ENCODE results near the gene SGCD.
A peak's percentile ranks its signal among the peaks of the same experiment; 100 is the strongest.

The SGCD gene

DNA sequence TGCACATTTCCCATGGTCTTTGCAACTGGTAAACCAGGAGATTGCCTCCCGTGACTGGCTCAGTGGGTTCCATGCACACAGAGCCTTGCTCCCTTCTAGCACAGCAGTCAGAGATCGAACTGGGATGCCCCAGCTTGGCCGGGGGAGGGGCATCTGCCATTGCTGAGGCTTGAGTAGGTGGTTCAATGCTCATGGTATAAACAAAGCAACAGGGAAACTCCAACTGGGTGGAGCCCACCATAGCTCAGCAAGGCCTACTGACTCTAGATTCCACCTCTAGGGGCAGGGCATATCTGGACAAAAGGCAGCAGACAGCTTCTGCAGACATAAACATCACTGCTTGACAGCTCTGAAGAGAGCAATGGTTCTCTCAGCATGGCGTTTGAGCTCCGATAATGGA, 456.1 kb downstream of the SGCD start:
- no peaks in the 10 kb centered on the region for H3K36me3 ChIP-seq
- H3K9me3 ChIP-seq (ENCODE audit: severe bottlenecking), result no peaks in the 10 kb centered on the region
- H3K27me3 ChIP-seq (ENCODE audit: insufficient read depth, low read depth, severe bottlenecking), result no peaks in the 10 kb centered on the region
- no peak overlapping the region for H3K27ac ChIP-seq
- no peak for DNase-seq
- TF ChIP-seq, protein P1, sequence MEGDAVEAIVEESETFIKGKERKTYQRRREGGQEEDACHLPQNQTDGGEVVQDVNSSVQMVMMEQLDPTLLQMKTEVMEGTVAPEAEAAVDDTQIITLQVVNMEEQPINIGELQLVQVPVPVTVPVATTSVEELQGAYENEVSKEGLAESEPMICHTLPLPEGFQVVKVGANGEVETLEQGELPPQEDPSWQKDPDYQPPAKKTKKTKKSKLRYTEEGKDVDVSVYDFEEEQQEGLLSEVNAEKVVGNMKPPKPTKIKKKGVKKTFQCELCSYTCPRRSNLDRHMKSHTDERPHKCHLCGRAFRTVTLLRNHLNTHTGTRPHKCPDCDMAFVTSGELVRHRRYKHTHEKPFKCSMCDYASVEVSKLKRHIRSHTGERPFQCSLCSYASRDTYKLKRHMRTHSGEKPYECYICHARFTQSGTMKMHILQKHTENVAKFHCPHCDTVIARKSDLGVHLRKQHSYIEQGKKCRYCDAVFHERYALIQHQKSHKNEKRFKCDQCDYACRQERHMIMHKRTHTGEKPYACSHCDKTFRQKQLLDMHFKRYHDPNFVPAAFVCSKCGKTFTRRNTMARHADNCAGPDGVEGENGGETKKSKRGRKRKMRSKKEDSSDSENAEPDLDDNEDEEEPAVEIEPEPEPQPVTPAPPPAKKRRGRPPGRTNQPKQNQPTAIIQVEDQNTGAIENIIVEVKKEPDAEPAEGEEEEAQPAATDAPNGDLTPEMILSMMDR (IDR thresholded peaks at IDR 0.05; ENCODE audit: low read depth, low read length), result no peak
- H3K4me3 ChIP-seq (ENCODE audit: low read depth, low read length), result no peak overlapping the region

DNA sequence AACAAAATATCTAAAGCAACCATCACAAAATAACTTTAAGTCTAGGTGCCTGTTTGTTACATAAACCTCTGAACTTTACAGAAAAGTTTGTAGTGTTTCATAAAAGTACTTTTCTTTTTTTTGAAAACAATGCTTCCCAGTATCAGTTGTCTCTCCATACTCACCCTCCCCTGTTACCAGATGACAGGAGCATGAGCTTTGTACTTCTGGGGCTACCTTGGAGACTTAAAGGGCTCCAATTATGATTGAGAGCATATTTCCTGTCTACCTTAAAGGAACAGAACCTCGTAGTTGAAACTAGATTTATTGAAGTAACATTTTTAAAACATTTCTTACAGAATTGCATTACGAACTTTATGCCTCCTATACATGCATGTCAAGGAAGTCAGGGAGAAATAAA, 467.7 kb downstream of the SGCD start:
- H3K4me3 ChIP-seq (ENCODE audit: low read depth, low read length), result no peak overlapping the region
- TF ChIP-seq, protein P1 (IDR thresholded peaks at IDR 0.05; ENCODE audit: low read depth, low read length), result no peak
- H3K27me3 ChIP-seq (ENCODE audit: insufficient read depth, low read depth, severe bottlenecking), result no peaks in the 10 kb centered on the region
- no peaks in the 10 kb centered on the region for H3K36me3 ChIP-seq
- no peaks in the 10 kb centered on the region for H3K9me3 ChIP-seq (ENCODE audit: severe bottlenecking)
- no peak for DNase-seq
- no peak overlapping the region for H3K27ac ChIP-seq

DNA sequence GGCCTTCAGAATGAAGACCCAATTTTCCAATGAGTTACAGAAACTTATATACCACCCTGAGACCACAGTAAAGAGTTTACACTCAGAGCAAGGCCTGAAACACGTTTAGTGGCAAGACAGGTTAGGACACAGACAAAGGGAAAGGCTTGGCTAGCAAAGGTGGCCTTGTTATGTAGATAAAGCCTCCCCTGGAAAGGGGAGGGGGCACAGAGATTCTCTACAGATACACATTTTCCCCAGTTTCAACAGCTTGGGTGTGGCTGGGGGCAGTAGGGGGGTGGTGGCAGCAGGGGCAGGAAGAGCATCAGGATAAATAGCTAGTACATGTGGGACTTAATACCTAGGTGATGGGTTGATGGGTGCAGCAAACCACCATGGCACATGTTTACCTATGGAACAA, 471.2 kb downstream of the SGCD start:
- H3K4me3 ChIP-seq (ENCODE audit: low read depth, low read length), result no peak overlapping the region
- TF ChIP-seq, protein P1 (IDR thresholded peaks at IDR 0.05; ENCODE audit: low read depth, low read length), result no peak
- H3K36me3 ChIP-seq, result no peaks in the 10 kb centered on the region
- no peak for DNase-seq
- no peak overlapping the region for H3K27ac ChIP-seq
- no peaks in the 10 kb centered on the region for H3K27me3 ChIP-seq (ENCODE audit: insufficient read depth, low read depth, severe bottlenecking)
- no peaks in the 10 kb centered on the region for H3K9me3 ChIP-seq (ENCODE audit: severe bottlenecking)

DNA sequence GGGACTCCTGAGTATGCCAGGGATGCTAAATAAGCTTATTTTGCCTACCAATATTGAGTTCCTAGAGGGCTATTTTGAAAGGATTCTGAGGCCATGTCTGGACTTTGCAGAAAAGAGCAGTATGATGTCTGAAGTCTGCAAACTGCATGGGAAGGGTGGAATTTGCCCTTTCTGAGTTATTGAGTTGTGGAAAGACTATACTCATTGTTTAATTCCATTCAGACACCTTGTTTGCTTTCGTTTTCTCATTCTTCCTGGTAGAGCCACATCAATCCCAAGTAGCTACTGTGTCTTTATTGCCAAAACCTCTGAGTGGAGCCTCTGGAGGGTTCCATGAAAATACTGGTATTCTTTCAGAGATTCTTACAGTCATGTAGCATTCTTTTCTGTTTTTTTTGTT, 472.2 kb downstream of the SGCD start:
- H3K9me3 ChIP-seq (ENCODE audit: severe bottlenecking), result no peaks in the 10 kb centered on the region
- no peaks in the 10 kb centered on the region for H3K27me3 ChIP-seq (ENCODE audit: insufficient read depth, low read depth, severe bottlenecking)
- DNase-seq, result no peak
- H3K4me3 ChIP-seq (ENCODE audit: low read depth, low read length), result no peak overlapping the region
- TF ChIP-seq, protein P1 (IDR thresholded peaks at IDR 0.05; ENCODE audit: low read depth, low read length), result no peak
- no peaks in the 10 kb centered on the region for H3K36me3 ChIP-seq
- no peak overlapping the region for H3K27ac ChIP-seq

DNA sequence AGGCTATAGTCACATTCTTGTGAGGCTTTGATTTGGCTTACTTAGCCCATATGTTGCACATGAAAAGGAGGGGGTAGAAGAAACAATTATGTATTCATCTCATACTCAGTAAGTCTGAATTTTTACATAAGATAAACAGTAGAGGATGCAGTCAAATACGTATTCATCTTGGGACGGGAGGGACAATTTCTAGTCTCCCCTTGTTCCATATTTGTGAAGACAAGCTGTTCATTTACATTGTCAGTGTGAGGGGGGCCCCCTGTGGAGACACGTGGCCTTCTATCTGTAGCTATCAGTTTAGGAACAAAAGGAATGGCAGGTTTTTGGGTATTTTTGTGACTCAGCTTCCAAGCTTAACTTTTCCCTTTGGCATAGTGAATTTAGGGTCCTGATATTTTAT, 474.0 kb downstream of the SGCD start:
- no peak overlapping the region for H3K27ac ChIP-seq
- H3K4me3 ChIP-seq (ENCODE audit: low read depth, low read length), result no peak overlapping the region
- peak; percentile 53 for DNase-seq
- no peaks in the 10 kb centered on the region for H3K36me3 ChIP-seq
- no peaks in the 10 kb centered on the region for H3K9me3 ChIP-seq (ENCODE audit: severe bottlenecking)
- TF ChIP-seq, protein P1 (IDR thresholded peaks at IDR 0.05; ENCODE audit: low read depth, low read length), result 0 out of 2 replicates have a peak, but pooled peaks have one; percentile 10
- H3K27me3 ChIP-seq (ENCODE audit: insufficient read depth, low read depth, severe bottlenecking), result no peaks in the 10 kb centered on the region

DNA sequence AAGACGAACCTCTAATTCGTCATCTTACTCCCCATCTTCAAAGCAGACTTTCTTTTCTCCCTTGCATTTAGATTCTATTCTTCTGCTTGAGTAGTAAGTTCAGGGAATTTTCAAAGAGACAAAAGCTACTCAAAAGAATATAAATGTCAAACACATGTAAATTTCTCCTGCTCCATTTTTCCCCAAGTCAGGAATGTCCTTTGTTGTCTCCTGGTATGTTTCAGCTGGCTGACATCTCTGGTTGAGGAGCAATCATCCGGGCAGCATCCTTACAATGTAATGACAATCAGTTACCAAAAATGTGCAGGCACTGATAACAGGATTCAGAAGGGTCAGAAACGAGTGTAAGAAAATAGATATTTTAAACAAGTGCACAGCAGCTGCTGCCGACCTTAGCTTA, 475.5 kb downstream of the SGCD start:
- no peaks in the 10 kb centered on the region for H3K36me3 ChIP-seq
- no peak for DNase-seq
- no peak overlapping the region for H3K27ac ChIP-seq
- no peaks in the 10 kb centered on the region for H3K9me3 ChIP-seq (ENCODE audit: severe bottlenecking)
- TF ChIP-seq, protein P1 (IDR thresholded peaks at IDR 0.05; ENCODE audit: low read depth, low read length), result no peak
- no peak overlapping the region for H3K4me3 ChIP-seq (ENCODE audit: low read depth, low read length)
- H3K27me3 ChIP-seq (ENCODE audit: insufficient read depth, low read depth, severe bottlenecking), result no peaks in the 10 kb centered on the region

All from WERI-Rb-1 (cell line).